BE2C (cell line): ENCODE data around the gene MAGEB1.

ENCODE experiments used
- DNase-seq: peaks from one replicate; pipeline ENCODE4 v3.0.0-alpha.2; 2020
- H3K27me3 ChIP-seq: fragments of 250-450 bp; sonication (Bioruptor Pico); 2 replicates; pipeline ENCODE4 v1.5.1; 2020; ENCODE audit warnings: mild to moderate bottlenecking
- H3K36me3 ChIP-seq: fragments of 250-450 bp; sonication (Bioruptor Pico); 2 replicates; pipeline ENCODE4 v1.5.1; 2020; ENCODE audit warnings: mild to moderate bottlenecking
- H3K4me1 ChIP-seq: fragments of 250-450 bp; sonication (Bioruptor Pico); 2 replicates; pipeline ENCODE4 v1.5.1; 2020
- H3K4me3 ChIP-seq: 2 replicates; pipeline ENCODE4 v1.5.1; 2011; ENCODE audit warnings: low read depth, low read length
- H3K9me3 ChIP-seq: fragments of 250-450 bp; sonication (Bioruptor Pico); 2 replicates; pipeline ENCODE4 v1.5.1; 2020
- TF ChIP-seq, protein P1 (sequence below): IDR thresholded peaks from 2 replicates; pipeline ENCODE4 v1.5.1; 2012; ENCODE audit warnings: mild to moderate bottlenecking, low read depth, low read length

The MAGEB1 gene

DNA sequence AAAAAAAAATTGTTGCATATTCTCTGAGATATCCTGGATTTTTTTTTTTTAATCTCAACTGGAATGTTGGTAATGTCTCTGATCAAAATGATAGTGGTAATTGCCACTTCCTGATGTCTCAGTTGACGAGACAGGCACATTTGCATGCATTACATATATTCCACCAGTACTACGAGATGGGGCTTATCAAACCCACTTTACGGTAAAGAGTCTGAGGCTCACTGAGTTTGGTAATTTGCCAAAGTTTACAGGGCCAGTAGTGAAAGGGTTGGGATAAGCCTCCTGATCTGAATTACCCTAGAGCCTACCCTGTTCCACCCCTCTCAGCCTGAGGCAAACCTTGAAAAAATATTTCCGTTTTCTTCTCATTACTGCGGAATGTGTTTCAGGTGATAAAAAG lies 26.3 kb upstream of the MAGEB1 start:
- no peaks in the 10 kb centered on the region for H3K9me3 ChIP-seq
- H3K4me3 ChIP-seq: no peak overlapping the region
- DNase-seq: no peak
- TF ChIP-seq, protein P1, sequence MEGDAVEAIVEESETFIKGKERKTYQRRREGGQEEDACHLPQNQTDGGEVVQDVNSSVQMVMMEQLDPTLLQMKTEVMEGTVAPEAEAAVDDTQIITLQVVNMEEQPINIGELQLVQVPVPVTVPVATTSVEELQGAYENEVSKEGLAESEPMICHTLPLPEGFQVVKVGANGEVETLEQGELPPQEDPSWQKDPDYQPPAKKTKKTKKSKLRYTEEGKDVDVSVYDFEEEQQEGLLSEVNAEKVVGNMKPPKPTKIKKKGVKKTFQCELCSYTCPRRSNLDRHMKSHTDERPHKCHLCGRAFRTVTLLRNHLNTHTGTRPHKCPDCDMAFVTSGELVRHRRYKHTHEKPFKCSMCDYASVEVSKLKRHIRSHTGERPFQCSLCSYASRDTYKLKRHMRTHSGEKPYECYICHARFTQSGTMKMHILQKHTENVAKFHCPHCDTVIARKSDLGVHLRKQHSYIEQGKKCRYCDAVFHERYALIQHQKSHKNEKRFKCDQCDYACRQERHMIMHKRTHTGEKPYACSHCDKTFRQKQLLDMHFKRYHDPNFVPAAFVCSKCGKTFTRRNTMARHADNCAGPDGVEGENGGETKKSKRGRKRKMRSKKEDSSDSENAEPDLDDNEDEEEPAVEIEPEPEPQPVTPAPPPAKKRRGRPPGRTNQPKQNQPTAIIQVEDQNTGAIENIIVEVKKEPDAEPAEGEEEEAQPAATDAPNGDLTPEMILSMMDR: no peak
- no peaks in the 10 kb centered on the region for H3K36me3 ChIP-seq
- H3K4me1 ChIP-seq: no peaks in the 10 kb centered on the region
- no peaks in the 10 kb centered on the region for H3K27me3 ChIP-seq

DNA sequence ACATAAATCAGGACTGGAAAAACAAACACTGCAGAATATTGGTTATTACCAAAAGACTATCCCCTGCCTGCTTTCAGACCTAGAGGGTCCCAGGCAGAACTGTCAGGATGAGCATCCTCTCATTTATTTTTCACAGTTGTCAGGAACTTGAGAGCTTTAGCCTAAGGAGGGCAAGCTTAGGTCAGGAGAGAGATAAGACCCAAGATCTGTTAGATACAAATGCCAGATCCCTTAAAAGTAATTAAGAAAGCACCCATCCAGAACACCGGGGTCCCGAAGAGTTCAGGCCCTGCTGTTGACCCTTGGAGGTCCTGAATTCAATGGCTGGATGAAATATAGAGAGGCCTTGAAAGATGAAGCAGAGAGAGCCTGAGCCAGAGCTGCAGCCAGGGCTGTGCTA lies 22.4 kb upstream of the MAGEB1 start:
- H3K36me3 ChIP-seq: no peaks in the 10 kb centered on the region
- H3K27me3 ChIP-seq: no peaks in the 10 kb centered on the region
- no peak for DNase-seq
- H3K9me3 ChIP-seq: no peaks in the 10 kb centered on the region
- no peak overlapping the region for H3K4me3 ChIP-seq
- H3K4me1 ChIP-seq: no peaks in the 10 kb centered on the region
- TF ChIP-seq, protein P1: no peak

DNA sequence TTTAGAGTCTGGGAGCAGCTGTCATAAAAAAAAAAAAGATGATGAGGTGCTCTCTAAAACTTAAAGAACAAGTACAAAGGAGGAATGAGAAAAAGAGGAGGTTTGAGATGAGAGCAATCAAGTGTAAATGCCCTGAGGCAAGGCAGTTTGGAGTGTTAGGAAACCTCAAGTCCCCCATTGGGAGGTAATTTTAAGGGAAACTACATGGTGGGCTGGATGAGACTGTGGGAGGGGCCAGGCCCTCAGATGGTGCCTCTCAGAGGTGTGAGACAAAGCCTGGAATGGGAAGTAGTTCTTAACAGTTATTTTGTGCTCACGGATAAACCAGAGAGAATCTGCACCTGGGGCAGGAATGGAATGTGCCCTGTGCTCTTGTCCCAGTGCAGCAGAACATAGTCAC lies 18.4 kb upstream of the MAGEB1 start:
- no peaks in the 10 kb centered on the region for H3K9me3 ChIP-seq
- H3K4me1 ChIP-seq: no peaks in the 10 kb centered on the region
- DNase-seq: no peak
- H3K4me3 ChIP-seq: no peak overlapping the region
- H3K36me3 ChIP-seq: no peaks in the 10 kb centered on the region
- TF ChIP-seq, protein P1: no peak
- H3K27me3 ChIP-seq: no peaks in the 10 kb centered on the region

DNA sequence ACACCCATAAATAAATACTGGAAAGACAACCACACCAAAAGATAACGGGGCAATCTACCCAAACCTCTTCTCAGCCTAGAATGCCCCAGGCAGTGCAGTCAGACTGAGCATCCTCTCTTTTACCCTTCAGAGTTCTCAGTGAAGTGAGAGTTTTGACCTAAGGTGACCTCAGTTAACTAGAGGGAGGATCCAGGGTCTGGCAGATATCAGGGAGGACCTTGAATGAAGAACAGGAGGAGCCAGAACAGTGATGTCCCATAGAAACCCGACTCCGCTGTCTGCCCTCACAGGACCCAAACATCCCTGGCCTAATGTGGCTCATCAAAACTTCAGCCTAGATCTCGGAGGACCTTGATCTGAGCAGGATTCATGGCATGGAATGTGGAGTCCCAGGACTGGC lies 16.6 kb upstream of the MAGEB1 start, which contains the start of gene MAGEB3:
Gene MAGEB3, plus strand, starts transcription at position 263 of the 400 bp plus-strand sequence. CDS start 5,268 bp downstream, outside the sequence.
- no peak within 1 kb of the TSS for H3K4me3 ChIP-seq
- no peaks in the 10 kb centered on the region for H3K4me1 ChIP-seq
- no peaks in the 10 kb centered on the region for H3K36me3 ChIP-seq
- no peaks in the 10 kb centered on the region for H3K9me3 ChIP-seq
- no peak for DNase-seq
- no peaks in the 10 kb centered on the region for H3K27me3 ChIP-seq
- TF ChIP-seq, protein P1: no peak

DNA sequence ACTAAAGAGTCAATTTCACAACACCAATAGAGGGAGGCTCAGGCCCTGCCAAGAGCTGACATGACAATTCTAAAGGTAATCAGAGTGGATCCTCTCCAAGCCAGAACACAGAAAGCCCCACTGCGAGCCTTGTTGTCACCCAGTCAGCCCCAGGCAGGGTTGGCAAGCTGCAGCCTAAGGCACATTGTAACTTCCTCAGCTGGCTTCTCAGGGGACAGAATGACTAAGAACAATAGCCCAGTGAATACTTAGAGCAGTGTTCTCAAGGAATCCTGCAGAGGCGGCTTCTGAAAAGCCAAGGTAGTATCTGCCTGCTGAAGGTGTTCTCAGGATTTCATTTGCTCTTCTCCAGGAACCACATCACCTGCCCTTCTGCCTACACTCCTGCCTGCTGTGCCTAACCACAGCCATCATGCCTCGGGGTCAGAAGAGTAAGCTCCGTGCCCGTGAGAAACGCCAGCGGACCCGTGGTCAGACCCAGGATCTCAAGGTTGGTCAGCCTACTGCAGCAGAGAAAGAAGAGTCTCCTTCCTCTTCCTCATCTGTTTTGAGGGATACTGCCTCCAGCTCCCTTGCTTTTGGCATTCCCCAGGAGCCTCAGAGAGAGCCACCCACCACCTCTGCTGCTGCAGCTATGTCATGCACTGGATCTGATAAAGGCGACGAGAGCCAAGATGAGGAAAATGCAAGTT lies 5.1 kb upstream of the MAGEB1 start, which contains the start of gene MAGEB4:
Gene MAGEB4, plus strand, starts transcription at position 277 of the 692 bp plus-strand sequence. Its CDS starts 136 bp downstream, at position 413.
- DNase-seq: no peak
- H3K27me3 ChIP-seq: no peaks in the 10 kb centered on the region
- no peaks in the 10 kb centered on the region for H3K4me1 ChIP-seq

DNA sequence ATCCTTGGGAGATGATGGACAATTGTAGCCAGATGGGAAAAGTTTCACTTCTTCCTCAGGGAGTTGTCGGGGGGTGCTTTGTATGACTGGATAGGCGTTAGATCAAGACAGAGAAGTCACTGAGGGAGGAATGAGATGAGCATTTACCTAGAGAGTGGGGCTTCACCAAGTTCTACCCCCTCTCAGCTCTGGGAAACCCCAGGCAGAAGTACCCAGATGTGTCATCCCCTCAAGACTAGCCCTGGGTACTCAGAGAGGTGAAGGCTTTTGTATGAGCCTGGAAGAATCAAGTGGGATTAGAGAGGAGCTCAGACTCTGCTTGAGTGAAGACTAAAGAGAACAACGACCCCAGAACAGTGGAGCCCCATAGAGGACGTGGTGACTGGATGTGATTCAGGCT lies 1.9 kb downstream of the MAGEB1 start:
- Histone ChIP-seq H3K9me3 (no peaks in the 10 kb centered on the region), H3K27me3 (no peaks in the 10 kb centered on the region), H3K36me3 (no peaks in the 10 kb centered on the region), H3K4me1 (no peaks in the 10 kb centered on the region), H3K4me3 (no peak overlapping the region)
- TF ChIP-seq, protein P1: no peak
- DNase-seq: no peak

More for the DNA sequence above, 5.1 kb upstream of the MAGEB1 start, which contains the start of gene MAGEB4:
- TF ChIP-seq, protein P1: no peak
- Histone ChIP-seq H3K36me3 (no peaks in the 10 kb centered on the region), H3K4me3 (no peak within 1 kb of the TSS), H3K9me3 (no peaks in the 10 kb centered on the region)
